Measurements from ENCODE around the gene PRELID3B.

- TF ChIP-seq CTCF (IDR thresholded peaks at IDR 0.05 in 2 of 3, conservative IDR thresholded peaks at IDR 0.05 in 1 of 3; ENCODE audit: borderline replicate concordance in 1 of 3, insufficient read depth in 1 of 3, low read depth in 2 of 3, low read length in 2 of 3) (no peak), YY1 (IDR thresholded peaks at IDR 0.05; ENCODE audit: extremely low read depth, insufficient replicate concordance, low read depth, low read length) (no peak), MAX (IDR thresholded peaks at IDR 0.05) (no peak), EZH2 (IDR thresholded peaks at IDR 0.05) (no peak), POLR2AphosphoS5 (IDR thresholded peaks at IDR 0.05; ENCODE audit: low read depth, low read length) (no peak), POLR2A (IDR thresholded peaks at IDR 0.05; ENCODE audit: borderline replicate concordance, extremely low read depth, insufficient read depth, insufficient read length) (no peak)
- TF ChIP-seq, protein P1, sequence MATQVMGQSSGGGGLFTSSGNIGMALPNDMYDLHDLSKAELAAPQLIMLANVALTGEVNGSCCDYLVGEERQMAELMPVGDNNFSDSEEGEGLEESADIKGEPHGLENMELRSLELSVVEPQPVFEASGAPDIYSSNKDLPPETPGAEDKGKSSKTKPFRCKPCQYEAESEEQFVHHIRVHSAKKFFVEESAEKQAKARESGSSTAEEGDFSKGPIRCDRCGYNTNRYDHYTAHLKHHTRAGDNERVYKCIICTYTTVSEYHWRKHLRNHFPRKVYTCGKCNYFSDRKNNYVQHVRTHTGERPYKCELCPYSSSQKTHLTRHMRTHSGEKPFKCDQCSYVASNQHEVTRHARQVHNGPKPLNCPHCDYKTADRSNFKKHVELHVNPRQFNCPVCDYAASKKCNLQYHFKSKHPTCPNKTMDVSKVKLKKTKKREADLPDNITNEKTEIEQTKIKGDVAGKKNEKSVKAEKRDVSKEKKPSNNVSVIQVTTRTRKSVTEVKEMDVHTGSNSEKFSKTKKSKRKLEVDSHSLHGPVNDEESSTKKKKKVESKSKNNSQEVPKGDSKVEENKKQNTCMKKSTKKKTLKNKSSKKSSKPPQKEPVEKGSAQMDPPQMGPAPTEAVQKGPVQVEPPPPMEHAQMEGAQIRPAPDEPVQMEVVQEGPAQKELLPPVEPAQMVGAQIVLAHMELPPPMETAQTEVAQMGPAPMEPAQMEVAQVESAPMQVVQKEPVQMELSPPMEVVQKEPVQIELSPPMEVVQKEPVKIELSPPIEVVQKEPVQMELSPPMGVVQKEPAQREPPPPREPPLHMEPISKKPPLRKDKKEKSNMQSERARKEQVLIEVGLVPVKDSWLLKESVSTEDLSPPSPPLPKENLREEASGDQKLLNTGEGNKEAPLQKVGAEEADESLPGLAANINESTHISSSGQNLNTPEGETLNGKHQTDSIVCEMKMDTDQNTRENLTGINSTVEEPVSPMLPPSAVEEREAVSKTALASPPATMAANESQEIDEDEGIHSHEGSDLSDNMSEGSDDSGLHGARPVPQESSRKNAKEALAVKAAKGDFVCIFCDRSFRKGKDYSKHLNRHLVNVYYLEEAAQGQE (IDR thresholded peaks at IDR 0.05; ENCODE audit: low read depth): no peak
These were observed 5.5 kb upstream of the PRELID3B start for GRCh38 chr20:59047938-59048680.
